Esophagus muscularis mucosa (tissue), 4 donors: ENCODE data around the gene METRNL. TPM values are rescaled to one million over a fixed set of nuclear protein-coding genes. Genes with fewer than 3 reads are reported as not detected.

Experiments used
- DNase-seq: peaks from one replicate; pipeline ENCODE4 v3.0.0-alpha.2; 2017; ENCODE audit errors: extremely low spot score
- H3K27ac ChIP-seq, 4 donors: fragments of 200-600 bp; sonication (generic); replicated peaks in 1 of 4; 1 replicate in 3 of 4; 2 replicates in 1 of 4; pipeline ENCODE4 v1.5.1; 2016 to 2019; ENCODE audit warnings: mild to moderate bottlenecking in 1 of 4
- H3K27me3 ChIP-seq, 4 donors: fragments of 200-600 bp; sonication (generic); one replicate each; pipeline versions ENCODE4 v1.5.1 to v1.6.0; 2016 to 2019
- H3K36me3 ChIP-seq, 4 donors: fragments of 200-600 bp; sonication (generic); one replicate each; pipeline ENCODE4 v1.5.1; 2016 to 2019
- H3K4me1 ChIP-seq, 4 donors: fragments of 200-600 bp; sonication (generic); one replicate each; pipeline ENCODE4 v1.5.1; 2016 to 2019
- H3K4me3 ChIP-seq, 4 donors: fragments of 200-600 bp; sonication (generic); 1 replicate in 2 of 4; 2 replicates in 2 of 4; pipeline ENCODE4 v1.5.1; 2016 to 2019; ENCODE audit warnings: mild to moderate bottlenecking in 4 of 4, moderate library complexity in 1 of 4
- H3K9me3 ChIP-seq, 4 donors: fragments of 200-600 bp; sonication (generic); 1 replicate in 3 of 4; 2 replicates in 1 of 4; pipeline ENCODE4 v1.5.1; 2016 to 2019
- CTCF ChIP-seq, 3 experiments: fragments of 200-600 bp in 2 of 3; fragments of 450-650 bp in 1 of 3; sonication (generic) in 2 of 3; IDR thresholded peaks; one replicate each; pipeline ENCODE4 v1.5.1; 2017 to 2019; ENCODE audit warnings: antibody characterized with exemption in 3 of 3, mild to moderate bottlenecking in 2 of 3, moderate library complexity in 1 of 3
- EP300 ChIP-seq: sonication (generic); formaldehyde crosslinking; IDR thresholded peaks from one replicate; pipeline ENCODE4 v1.6.1; 2017; ENCODE audit warnings: antibody characterized with exemption
- POLR2A ChIP-seq: fragments of 450-650 bp; IDR thresholded peaks from one replicate; pipeline ENCODE4 v1.6.1; 2017; ENCODE audit warnings: antibody characterized with exemption, moderate library complexity, mild to moderate bottlenecking, low read depth
- POLR2AphosphoS5 ChIP-seq, 2 donors: sonication (generic); formaldehyde crosslinking; IDR thresholded peaks; one replicate each; pipeline ENCODE4 v1.6.1; 2017; ENCODE audit warnings: antibody characterized with exemption in 2 of 2
- WGBS: methylation state at CpG from one replicate; pipeline ENCODE4 v1.1.5; 2018; 5-methylcytosine and 5-hydroxymethylcytosine counted together
- intact Hi-C: fragments of 100-400 bp; cut with DNase I; formaldehyde crosslinking; loops from one replicate; pipeline ENCODE4 v1.15.1; 2023
- total RNA-seq, 4 donors: library from RNA; depleted of rRNA; stranded (reverse); fragments of >200 nt; gene quantifications; one replicate each; pipeline versions ENCODE4 v1.1.0 to v1.2.1, GENCODE V29; 2016

METRNL gene
- total RNA-seq, 4 donors from 2014 or later: 36.5 to 124 (median 61.5) TPM

- H3K27me3 ChIP-seq: peaks cover 3 to 44% (median 8%) of the 10 kb centered on the region in 4 donors
- DNase-seq: no peak
- no peaks in the 10 kb centered on the region for H3K36me3 ChIP-seq
- TF ChIP-seq POLR2A (no peak), EP300 (no peak), POLR2AphosphoS5 (IDR thresholded peaks at IDR 0.05) (no peak), CTCF (IDR thresholded peaks at IDR 0.05) (no peak)
- peak overlapping the region; percentile 20 to 39 (median 27) for H3K4me3 ChIP-seq
- WGBS: 63% methylated on average over 10 of the region's 10 CpGs
- intact Hi-C loops: no loop called here
- H3K27ac ChIP-seq: peak overlapping the region; percentile 54 to 75 (median 72)
- H3K4me1 ChIP-seq: peaks cover 26 to 68% (median 61%) of the 10 kb centered on the region in 4 donors
- H3K9me3 ChIP-seq: no peaks in the 10 kb centered on the region
Observed at GRCh38 chr17:83103943-83104311, 24.5 kb downstream of the METRNL start.

GRCh38 chr17:83104577-83105505 lies 25.4 kb downstream of the METRNL start:
- peaks cover 25 to 68% (median 60%) of the 10 kb centered on the region in 4 donors for H3K4me1 ChIP-seq
- H3K9me3 ChIP-seq: no peaks in the 10 kb centered on the region
- TF ChIP-seq POLR2A (no peak), CTCF (IDR thresholded peaks at IDR 0.05) (no peak), EP300 (no peak), POLR2AphosphoS5 (IDR thresholded peaks at IDR 0.05) (no peak)
- no peak for DNase-seq
- H3K36me3 ChIP-seq: no peaks in the 10 kb centered on the region
- intact Hi-C loops: no loop called here
- H3K4me3 ChIP-seq: no peak overlapping the region
- peaks cover under 1 to 39% (median 2%) of the 10 kb centered on the region in 4 donors for H3K27me3 ChIP-seq
- WGBS: 85% methylated on average over 32 of the region's 45 CpGs
- H3K27ac ChIP-seq: peak overlapping the region; percentile 54 to 75 (median 72)

- TF ChIP-seq CTCF (IDR thresholded peaks at IDR 0.05) (no peak), EP300 (no peak), POLR2AphosphoS5 (IDR thresholded peaks at IDR 0.05) (no peak)
- WGBS: 65% methylated on average over 10 of the region's 10 CpGs
- Histone ChIP-seq H3K36me3 (no peaks in the 10 kb centered on the region), H3K4me1 (peaks cover 26 to 69% (median 60%) of the 10 kb centered on the region in 4 donors), H3K9me3 (no peaks in the 10 kb centered on the region), H3K27ac (peak overlapping the region; percentile 10 to 72 (median 48)), H3K27me3 (peaks cover 0 to 33% (median 0%) of the 10 kb centered on the region in 4 donors), H3K4me3 (no peak overlapping the region)
- intact Hi-C loops: no loop called here
- DNase-seq: no peak
Observed at GRCh38 chr17:83105512-83105911, 26.1 kb downstream of the METRNL start.

- intact Hi-C loops: no loop called here
- H3K27me3 ChIP-seq: peaks cover 0 to 28% (median 0%) of the 10 kb centered on the region in 4 donors
- H3K4me1 ChIP-seq: peaks cover 28 to 70% (median 62%) of the 10 kb centered on the region in 4 donors
- no peak overlapping the region for H3K4me3 ChIP-seq
- WGBS: 69% methylated on average over 22 of the region's 22 CpGs
- H3K27ac ChIP-seq: peak overlapping the region; percentile 10 to 72 (median 48)
- no peaks in the 10 kb centered on the region for H3K9me3 ChIP-seq
- DNase-seq: no peak
- TF ChIP-seq POLR2A: no peak
- no peak for TF ChIP-seq EP300
- no peak for TF ChIP-seq CTCF (IDR thresholded peaks at IDR 0.05)
- TF ChIP-seq POLR2AphosphoS5 (IDR thresholded peaks at IDR 0.05): no peak
- H3K36me3 ChIP-seq: no peaks in the 10 kb centered on the region
Observed at GRCh38 chr17:83106056-83106588, 26.7 kb downstream of the METRNL start.
